GM19395 (cell line): Measurements from ENCODE around the gene CCDC88C.
A peak's percentile ranks its signal among the peaks of the same experiment; 100 is the strongest.

Experiments used
- ATAC-seq: cut with Tn5 transposase; IDR thresholded peaks from one replicate; pipeline ENCODE4 v1.9.1; 2021; ENCODE audit warnings: mild to moderate bottlenecking, moderate library complexity; ENCODE audit not compliant: unreplicated experiment

The CCDC88C gene

DNA sequence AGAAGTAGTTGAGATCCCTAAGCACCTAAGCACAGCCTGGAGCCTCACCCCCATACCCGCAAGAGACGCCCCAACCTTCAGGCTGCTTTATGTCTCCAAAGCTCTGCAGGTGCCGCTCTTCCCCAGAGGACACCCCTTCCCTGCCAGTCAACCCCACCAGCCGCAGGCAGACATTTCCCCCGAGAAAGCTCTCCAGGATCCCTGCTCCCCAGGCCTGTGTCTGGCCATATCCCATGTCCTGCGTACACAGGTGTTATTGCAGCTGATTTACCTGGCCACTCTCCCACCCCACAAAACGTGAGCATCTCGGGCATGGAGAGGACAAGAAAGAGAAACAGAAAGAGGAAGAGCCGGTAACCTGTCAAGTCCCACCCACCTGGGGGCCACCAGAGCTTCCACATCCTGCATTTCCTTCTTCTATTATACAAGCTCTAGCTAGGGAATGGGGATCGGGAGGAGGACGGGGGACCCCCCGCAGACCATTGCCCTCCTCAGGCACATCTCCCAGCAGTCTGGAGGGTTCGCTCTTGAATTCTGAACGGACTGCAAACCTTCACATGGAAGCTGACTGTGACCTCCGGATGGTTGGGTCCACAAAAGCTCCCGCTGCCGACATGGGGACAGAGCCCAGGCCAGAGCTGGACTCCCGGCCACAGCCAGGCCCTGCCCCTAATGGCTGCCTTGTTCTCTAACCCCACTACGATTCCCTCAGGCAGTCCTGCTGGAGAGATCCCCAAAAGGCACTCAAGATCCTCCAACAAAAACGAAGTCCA lies 17.6 kb downstream of the CCDC88C start:
- ATAC-seq = no peak

DNA sequence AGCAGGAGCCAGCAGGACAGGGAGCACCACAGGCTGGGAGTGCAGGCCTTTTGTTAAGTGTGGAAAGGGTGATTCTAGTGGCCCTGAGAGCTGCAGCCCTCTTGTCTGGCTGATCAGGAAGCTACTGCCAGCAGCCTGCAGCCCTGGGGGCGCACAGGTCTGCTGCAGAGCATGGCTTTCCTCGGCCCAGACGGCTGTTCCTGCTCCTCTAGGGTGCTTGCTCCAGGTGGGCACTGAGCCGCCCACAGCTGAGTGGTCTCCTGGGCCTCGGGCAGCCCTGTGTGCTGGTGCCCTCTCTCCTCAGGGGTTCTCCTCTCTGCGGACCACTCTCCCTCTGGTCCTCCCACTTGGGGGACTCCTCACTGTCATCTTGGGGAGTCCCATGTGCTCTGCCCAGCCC lies 18.9 kb downstream of the CCDC88C start:
- ATAC-seq = no peak

DNA sequence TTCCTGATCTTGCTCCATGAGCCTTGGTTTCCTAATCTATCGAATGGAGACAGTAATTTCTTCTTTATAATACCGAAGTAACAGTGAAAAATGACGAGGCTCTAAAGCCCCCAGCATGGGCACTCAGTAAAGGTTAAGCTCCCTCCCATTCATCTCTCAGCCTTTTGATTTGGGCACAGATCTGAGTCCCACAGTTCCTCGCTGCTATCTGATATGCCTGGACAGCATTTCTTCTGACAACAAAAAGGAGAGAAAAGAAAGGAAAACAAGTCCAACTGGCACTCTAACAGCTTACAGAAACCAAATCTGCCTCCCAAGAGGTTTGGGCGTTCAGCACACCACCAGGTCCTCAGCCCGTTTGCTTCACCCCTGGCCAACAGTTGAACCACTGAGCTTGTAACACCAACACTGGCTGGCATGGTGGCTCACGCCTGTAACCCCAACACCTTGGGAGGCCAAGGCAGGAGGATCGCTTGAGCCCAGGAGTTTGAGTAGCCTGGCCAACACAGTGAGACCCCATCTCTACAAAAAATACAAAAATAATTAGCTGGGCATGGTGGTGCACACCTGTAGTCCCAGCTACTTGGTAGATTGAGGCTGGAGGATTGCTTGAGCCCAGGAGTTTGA lies 19.5 kb downstream of the CCDC88C start:
- no peak for ATAC-seq

DNA sequence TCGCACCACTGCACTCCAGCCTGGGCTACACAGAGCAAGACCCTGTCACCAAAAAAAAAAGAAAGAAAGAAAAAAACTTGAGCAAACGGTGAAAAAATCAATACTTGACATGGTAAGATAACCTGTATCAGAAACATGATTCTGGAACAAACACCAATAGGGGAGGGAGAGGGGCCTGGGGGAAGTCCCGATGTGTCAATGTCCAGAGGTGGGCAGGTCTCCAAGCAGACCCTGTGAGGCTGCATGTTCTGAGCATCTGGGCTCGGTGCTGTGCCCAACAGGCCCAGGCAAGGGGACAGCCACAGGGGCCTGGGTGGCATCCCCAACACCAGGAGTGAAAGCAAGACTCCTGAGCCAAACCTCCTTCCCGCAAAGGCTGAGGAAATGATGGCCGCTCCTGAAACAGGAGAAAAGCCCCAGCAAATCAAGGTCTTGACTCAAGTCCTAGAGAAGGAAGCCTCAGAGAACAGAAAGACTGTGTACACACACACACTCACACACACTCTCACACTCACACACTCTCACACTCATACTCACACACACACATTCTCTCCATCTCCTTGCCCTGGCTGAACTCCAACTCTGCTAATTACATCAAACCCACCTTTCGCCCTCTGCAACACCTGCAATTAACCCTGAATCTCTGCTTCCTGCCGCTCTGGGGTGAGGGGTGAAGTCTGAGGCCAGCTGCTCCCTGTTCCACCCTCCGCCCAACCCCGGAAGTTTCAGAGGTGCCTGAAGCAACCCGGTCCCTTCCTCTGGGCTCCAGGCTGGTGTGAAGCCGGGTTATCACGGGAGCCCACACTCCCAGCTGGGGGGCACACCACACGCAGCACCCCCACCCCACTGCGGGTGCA lies 20.4 kb downstream of the CCDC88C start:
- ATAC-seq = peak; percentile 83

DNA sequence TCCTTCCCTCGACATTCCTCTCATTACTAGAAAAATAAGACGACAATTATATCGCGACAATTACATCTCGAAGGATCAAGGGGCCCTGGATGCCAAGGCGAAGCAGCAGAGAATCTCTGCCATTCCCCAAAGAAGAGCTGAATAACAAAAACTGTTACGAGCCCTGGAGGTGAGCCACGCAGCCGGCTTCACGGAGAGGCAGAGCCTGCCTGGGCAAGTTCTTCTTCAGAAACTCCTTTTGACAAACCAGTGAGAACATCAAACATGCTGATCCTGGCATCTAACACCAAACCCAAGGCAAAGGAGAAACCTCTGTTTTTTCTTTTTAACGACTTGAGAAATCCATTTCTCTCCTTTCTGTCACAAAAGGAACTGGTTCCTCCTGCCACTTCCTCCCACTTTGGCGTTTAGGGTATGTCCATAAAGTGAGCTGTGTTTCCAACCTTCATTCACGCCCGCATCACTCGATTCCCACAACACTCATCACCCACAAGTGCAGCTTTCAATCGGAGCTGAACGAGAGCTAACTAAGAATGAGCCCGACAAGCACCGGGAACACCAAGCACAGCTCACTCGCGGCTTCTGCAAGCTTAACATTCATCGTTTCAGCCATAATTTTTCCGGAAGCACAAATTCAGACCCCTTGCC lies 21.5 kb downstream of the CCDC88C start:
- no peak for ATAC-seq

DNA sequence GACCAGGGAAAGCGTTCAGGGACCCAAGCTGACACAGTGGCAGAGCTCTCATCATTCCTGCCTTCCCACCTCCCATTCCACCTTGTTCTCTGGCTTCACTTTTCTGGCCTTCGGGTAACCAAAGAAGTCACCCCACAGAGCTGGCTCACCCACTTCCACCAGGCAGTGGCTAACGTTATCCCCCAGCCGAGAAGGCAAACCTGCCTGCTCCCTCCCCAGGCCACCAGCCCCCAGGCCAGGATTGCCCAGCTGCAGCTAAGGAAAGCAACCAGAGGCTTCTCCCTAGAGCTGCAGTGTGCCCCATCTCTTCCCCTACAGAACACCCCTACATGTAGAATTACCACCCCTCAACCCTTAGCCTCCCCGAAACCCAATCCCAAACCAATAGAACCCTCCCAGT lies 22.2 kb downstream of the CCDC88C start:
- no peak for ATAC-seq

DNA sequence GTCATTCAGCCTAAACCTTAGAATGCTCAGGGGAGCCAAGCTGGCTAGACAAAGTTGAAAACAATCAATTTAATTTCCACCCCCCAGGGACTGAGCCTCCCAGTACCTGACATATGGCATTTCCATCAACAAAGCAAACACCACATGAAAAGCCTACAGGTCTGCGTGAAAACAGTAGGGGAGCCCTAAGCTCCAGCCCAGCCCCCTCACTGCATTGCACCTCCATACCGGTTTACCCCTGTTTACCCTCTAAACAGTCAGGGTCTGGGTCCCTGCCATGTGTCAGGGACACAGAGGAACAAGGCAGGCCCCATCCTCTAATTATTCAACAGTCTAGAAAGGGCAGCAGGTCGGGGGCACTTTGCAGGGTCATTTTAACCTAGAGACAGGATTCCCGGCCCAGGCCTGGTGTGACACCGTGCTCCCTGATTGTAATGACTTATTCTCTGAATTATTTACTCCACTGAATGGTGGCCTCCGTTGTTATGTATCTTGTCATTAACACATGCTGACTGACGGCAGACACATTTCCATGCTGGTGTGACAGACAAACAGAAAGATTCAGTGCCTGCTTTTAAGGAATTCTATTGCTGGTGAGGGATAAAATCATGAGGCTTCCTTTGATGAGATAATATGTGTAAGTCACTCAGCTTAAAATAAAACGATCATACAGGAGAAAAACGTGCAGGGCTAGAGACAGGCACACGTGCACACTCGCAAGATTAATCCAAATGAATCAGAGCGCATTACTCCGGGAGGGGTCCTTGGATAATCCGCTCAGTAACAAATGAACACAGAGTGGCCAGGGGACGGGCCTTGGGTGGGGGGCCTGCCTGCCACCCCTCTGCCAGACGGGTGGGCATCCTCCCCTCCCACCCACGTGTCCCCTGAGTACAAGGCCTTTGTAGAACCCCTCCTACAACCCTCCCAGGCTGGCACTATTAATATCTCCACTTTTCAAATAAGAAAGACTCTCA lies 23.2 kb downstream of the CCDC88C start:
- ATAC-seq = no peak

DNA sequence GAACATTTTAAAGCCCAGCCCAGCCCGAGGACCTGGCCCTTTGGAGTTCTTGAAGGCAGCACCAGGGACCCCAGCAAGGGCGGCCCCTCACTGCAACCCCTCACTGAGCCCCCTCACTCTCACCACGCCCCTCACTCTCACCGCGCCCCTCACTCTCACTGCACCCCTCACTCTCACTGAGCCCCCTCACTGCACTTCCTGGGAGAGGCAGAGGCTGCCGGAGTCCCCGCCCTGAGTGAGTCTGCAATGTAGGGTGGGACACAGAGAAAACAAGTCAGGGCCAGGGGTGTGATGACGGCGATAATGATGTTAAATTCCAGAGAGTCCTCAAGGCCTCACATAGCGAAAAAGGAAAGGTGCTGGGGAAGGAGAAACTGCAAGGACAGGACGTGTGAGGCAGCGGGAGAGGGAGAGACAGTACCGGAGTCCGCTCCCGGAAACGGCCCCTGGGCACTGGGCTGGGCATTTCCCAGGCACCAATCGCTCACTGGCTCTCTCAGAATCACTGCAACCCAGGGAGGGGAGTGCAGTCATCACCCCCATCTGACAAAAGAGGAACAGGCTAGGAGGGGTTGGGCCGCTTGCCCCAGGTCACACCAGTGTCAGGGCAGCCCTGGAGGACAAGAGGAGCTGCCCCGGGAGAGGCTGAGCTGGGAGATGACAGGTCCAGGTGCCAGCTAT lies 24.9 kb downstream of the CCDC88C start:
- ATAC-seq = no peak

DNA sequence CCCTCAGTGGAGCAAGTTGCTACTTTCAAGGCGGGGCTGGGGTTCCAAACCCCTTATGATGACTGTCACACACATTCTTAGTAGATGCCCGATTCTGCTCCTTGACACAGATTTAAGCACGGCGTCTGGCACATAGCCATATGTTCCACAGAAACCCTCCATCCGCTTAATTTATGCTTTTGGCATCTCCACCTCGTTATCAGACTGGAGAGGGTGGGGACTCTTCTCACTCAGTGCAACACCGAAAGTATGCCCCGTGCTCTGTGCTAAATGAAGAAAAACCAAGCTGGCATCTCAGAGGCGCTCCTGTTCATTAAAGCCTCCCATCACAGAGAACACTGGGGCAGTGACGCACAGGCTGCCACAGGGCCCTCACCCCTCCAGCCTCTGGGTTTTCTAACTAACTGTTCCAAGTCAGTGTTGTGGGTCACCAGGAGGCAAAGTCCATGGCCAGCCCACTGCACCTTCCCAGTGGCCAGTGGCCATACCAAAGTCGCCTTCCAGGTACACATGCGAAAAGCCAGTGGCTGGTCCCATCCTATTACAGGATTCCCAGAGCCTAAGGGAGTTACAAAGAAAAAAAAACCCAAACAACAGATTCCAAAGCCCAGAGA lies 27.3 kb downstream of the CCDC88C start:
- no peak for ATAC-seq

DNA sequence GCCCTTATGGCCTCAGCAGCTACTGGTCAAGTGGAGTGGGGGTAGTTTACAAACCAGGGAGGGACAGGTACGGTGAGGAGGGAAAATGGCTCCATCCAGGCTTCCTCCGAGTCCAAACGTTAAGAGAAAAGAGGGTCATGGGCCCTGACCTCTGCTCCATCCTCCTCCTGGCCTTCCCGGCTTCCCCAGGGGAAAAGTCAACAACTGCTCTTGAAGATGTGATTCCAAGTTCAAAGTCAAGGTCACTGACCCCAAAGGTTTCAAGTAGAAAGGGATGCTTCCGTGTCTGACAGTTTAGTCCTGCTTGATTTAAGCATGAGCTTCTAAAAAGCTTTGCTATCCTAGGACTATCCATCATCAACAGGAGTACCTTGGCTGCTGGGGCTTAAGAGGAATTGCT lies 28.5 kb downstream of the CCDC88C start:
- ATAC-seq = no peak

DNA sequence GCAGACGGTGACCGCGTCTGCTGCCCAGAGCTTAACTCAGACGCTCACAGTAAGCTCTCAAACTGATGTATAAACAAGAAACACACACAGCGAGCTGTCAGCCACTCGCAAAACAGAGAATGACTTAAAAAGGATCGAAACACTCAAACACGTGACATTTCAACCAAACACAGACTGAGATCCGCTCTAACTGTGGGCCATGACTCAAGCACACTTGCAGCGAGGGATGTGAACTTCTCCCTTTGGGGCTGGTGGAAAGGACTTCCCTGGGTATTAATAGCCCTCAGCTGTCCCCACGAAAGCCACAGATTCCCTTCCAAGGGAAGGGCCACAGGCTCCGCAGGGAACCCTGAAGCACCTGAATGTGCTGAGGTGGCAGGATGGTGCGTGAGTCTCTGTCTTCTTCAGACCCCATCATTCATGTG lies 29.1 kb downstream of the CCDC88C start:
- peak; percentile 65 for ATAC-seq

DNA sequence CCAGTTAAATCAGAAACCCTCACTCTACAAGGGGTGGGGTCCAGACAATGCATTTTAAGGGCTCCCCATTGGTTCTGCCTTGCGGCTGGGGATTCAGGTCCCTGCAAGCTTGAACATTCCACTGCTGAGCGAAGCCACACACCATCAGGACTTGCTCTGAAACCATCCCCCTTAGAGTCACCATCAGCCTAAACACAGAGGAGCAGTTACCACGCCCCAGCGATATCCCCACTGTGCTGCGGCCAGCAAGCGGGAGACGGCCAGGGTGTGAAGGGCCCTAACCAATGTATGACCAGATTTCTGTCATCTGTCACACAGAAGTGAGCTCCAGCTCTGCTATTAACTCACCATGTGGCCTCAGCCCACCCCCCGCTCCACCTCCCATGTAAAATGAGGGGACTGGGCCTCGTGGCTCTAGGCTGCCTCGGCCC lies 29.7 kb downstream of the CCDC88C start:
- ATAC-seq = no peak

DNA sequence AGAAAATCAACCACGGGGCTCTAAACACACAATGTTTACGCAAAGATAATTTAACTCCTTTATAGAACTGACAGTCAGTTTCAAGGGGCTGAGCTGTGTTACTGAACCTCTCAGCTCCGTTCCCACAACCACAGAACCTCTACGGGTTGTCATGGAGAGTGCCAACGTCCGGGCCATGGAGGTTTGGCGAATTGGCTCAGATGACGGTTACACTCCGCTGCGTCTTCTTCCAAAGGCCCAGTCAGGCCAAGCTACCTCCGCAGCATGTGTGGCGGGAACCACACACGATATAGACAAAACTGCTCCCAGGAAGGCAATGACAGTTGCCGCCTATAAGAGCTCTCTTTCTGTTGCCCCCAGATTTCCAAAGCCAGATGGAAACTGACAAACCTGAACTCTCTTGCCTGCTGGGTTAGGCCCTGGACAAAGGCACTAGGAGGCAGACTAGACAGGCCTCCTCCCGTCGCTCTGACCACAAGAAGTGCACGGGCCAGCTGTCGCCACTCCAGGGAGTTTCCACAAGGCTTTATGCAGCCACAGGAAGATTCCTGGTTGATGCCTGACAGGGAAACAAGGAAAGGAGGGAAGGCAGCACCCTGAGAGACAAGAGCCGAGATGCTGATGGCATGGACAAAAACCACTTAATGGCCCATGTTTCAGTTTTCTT lies 30.3 kb downstream of the CCDC88C start:
- ATAC-seq = no peak

DNA sequence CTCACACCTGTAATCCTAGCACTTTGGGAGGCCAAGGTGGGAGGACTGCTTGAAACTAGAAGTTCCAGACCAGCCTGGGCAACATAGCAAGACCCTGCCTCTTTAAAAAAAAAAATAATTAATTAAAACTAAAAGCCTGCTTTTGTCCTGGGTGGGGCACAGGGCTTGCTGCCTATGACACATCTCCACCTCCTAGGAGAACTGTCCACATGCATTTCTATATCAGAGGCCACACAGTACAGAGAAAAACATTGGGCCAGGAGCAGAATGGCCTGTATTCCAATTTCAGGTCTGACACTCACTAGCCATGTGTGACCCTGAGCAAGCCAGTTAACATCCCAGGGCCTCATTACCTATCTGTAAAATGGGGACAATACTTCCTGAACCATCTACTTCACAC lies 31.9 kb downstream of the CCDC88C start:
- no peak for ATAC-seq

DNA sequence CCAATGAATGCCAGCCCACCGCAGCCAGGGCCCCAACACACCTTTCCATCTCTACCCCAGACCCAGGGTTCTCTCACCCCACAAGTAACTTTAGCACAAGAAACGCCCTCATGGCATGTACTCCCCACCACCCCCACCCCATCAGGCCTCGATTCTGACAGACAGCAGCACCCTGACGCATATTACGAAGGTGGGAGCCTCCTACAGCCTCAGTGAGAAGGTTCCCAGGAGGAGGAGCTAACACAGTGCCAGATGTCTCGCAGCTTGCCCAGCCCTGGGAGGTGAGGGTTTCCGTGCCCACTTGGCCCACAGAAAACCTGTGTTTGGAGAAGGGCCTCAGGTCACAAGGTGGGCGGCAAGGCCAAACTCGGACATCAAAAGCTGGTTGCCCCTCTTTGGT lies 32.4 kb downstream of the CCDC88C start:
- no peak for ATAC-seq

DNA sequence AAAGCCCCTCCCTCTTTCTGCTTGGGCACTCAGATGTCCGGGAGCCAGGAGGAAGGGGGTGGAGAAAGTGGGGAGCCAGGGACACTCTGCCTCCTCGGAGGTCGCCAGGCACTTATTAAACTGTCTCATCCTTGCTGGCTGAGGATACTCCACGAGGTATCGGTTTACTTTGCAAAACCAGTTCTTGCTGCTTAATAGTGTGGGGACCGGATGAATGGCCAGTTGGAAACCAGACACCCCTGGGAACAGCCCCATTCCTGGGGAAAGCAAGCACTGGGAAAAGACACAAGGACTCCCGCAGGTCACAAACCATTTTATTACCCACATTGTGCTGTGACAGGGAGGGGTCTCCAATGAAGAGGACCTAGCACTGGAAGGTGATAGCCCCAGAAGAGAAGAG lies 34.2 kb downstream of the CCDC88C start:
- ATAC-seq = no peak

DNA sequence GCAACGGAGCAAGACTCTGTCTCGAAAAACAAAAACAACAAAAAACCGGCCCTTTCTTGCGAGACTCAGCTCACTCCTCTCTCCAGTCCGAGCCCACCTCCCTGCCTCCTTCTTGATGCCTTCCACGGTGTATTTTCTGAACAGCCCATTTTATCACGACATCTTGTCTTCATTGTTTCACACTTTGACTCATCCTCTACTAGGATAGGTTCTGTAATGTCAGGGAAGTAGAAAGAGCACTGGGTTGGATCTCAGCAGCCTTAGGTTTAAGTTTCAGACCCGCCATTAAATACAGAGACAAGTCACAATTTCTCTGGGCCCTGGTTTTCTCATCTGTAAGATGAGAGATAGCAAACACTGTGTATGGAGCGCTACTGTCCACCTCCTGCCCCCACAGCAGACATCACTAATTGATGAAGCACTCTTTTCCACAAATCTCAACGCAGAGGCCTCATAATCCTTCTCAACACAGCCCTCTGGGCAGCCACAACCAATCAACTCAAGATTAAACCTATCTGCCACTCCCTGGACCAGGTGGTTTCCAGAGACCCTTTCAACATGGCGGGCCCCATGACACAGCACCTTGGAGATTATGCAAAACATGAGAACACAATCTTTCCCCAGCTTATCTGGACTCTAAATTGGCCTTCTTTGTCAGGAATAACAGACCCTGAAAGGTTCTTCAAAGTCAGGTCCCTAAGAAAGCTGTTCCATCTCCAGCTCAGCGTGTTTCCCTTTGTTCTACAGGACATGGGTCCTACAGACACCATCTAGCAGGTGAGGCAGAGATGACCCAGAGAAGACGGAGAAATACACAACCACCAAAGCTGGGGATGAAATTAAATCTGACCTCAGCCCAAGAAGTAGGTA lies 35.6 kb downstream of the CCDC88C start:
- no peak for ATAC-seq
